Measurements from ENCODE around the gene SLC19A1.

SLC19A1 gene

GRCh38 chr21:45491056-45491455 is 51.2 kb downstream of the SLC19A1 start:
- no peaks in the 10 kb centered on the region for H3K79me2 ChIP-seq (ENCODE audit: low read length)
- H2AFZ ChIP-seq (ENCODE audit: low read length) = no peak overlapping the region
- no peak overlapping the region for H3K9ac ChIP-seq (ENCODE audit: low read length)
- no peak for TF ChIP-seq CTCF (IDR thresholded peaks at IDR 0.05; ENCODE audit: low read length)
- H3K27me3 ChIP-seq (replicated peaks; ENCODE audit: insufficient read depth, low read length) = peaks cover 95% of the 10 kb centered on the region
- no peak overlapping the region for H3K27ac ChIP-seq (ENCODE audit: low read length)
- H3K9me3 ChIP-seq (replicated peaks; ENCODE audit: insufficient read depth, low read length) = no peaks in the 10 kb centered on the region
- H3K9me2 ChIP-seq (replicated peaks; ENCODE audit: insufficient read depth, low read length) = no peaks in the 10 kb centered on the region
- no peaks in the 10 kb centered on the region for H3F3A ChIP-seq (ENCODE audit: insufficient read depth, low read length)
- no peak overlapping the region for H3K4me2 ChIP-seq (ENCODE audit: low read depth, low read length)
- no peaks in the 10 kb centered on the region for H3K4me1 ChIP-seq (ENCODE audit: low read length)
- no peak overlapping the region for H3K4me3 ChIP-seq (ENCODE audit: low read length)
- no peaks in the 10 kb centered on the region for H3K36me3 ChIP-seq (replicated peaks; ENCODE audit: insufficient read depth, low read length)
- DNase-seq = no peak
- no peaks in the 10 kb centered on the region for H4K20me1 ChIP-seq (ENCODE audit: insufficient read depth, low read length)

- no peak for DNase-seq
- no peak overlapping the region for H3K9ac ChIP-seq (ENCODE audit: low read length)
Measured at GRCh38 chr21:45490049-45490731, 52.0 kb downstream of the SLC19A1 start.

GRCh38 chr21:45489722-45489982 is 52.6 kb downstream of the SLC19A1 start:
- Histone ChIP-seq H3K9me2 (replicated peaks; ENCODE audit: insufficient read depth, low read length) (no peaks in the 10 kb centered on the region), H3K4me2 (ENCODE audit: low read depth, low read length) (no peak overlapping the region), H3K36me3 (replicated peaks; ENCODE audit: insufficient read depth, low read length) (no peaks in the 10 kb centered on the region)

More at GRCh38 chr21:45490049-45490731, 52.0 kb downstream of the SLC19A1 start:
- H3K9me3 ChIP-seq (replicated peaks; ENCODE audit: insufficient read depth, low read length) = no peaks in the 10 kb centered on the region
- no peaks in the 10 kb centered on the region for H3K4me1 ChIP-seq (ENCODE audit: low read length)
- no peak overlapping the region for H2AFZ ChIP-seq (ENCODE audit: low read length)
- H3F3A ChIP-seq (ENCODE audit: insufficient read depth, low read length) = no peaks in the 10 kb centered on the region
- no peaks in the 10 kb centered on the region for H3K79me2 ChIP-seq (ENCODE audit: low read length)
- no peaks in the 10 kb centered on the region for H3K9me2 ChIP-seq (replicated peaks; ENCODE audit: insufficient read depth, low read length)
- TF ChIP-seq CTCF (IDR thresholded peaks at IDR 0.05; ENCODE audit: low read length) (no peak), EZH2 (optimal IDR thresholded peaks at IDR 0.05; ENCODE audit: low read depth, low read length) (no peak), EZH2phosphoT487 (IDR thresholded peaks at IDR 0.05; ENCODE audit: low read length) (no peak)
- H3K4me3 ChIP-seq (ENCODE audit: low read length) = no peak overlapping the region
- H3K27me3 ChIP-seq (replicated peaks; ENCODE audit: insufficient read depth, low read length) = peaks cover 95% of the 10 kb centered on the region
- no peaks in the 10 kb centered on the region for H3K36me3 ChIP-seq (replicated peaks; ENCODE audit: insufficient read depth, low read length)
- H4K20me1 ChIP-seq (ENCODE audit: insufficient read depth, low read length) = no peaks in the 10 kb centered on the region
- no peak overlapping the region for H3K4me2 ChIP-seq (ENCODE audit: low read depth, low read length)
- no peak overlapping the region for H3K27ac ChIP-seq (ENCODE audit: low read length)

More at GRCh38 chr21:45489722-45489982, 52.6 kb downstream of the SLC19A1 start:
- H2AFZ ChIP-seq (ENCODE audit: low read length) = no peak overlapping the region
- no peaks in the 10 kb centered on the region for H3F3A ChIP-seq (ENCODE audit: insufficient read depth, low read length)
- no peaks in the 10 kb centered on the region for H3K79me2 ChIP-seq (ENCODE audit: low read length)
- no peak for TF ChIP-seq CTCF (IDR thresholded peaks at IDR 0.05; ENCODE audit: low read length)
- TF ChIP-seq EZH2 (optimal IDR thresholded peaks at IDR 0.05; ENCODE audit: low read depth, low read length) = no peak
- TF ChIP-seq EZH2phosphoT487 (IDR thresholded peaks at IDR 0.05; ENCODE audit: low read length) = no peak
- no peak for DNase-seq
- H3K27me3 ChIP-seq (replicated peaks; ENCODE audit: insufficient read depth, low read length) = peaks cover 93% of the 10 kb centered on the region
- no peaks in the 10 kb centered on the region for H3K4me1 ChIP-seq (ENCODE audit: low read length)
- H3K27ac ChIP-seq (ENCODE audit: low read length) = no peak overlapping the region
- H3K9me3 ChIP-seq (replicated peaks; ENCODE audit: insufficient read depth, low read length) = no peaks in the 10 kb centered on the region
- no peak overlapping the region for H3K4me3 ChIP-seq (ENCODE audit: low read length)
- no peaks in the 10 kb centered on the region for H4K20me1 ChIP-seq (ENCODE audit: insufficient read depth, low read length)
- no peak overlapping the region for H3K9ac ChIP-seq (ENCODE audit: low read length)

All from MM.1S (cell line).